HG03520 (cell line): ENCODE measurements around the gene GDF3.
"Not testable (repeated sequence)": the region's sequence is repeated elsewhere in the genome, so short reads cannot be mapped to it uniquely, and the experiment has no call there.

Source experiments
- ATAC-seq: cut with Tn5 transposase; IDR thresholded peaks from one replicate; pipeline ENCODE4 v1.9.1; 2021; ENCODE audit warnings: mild to moderate bottlenecking, moderate library complexity; ENCODE audit not compliant: unreplicated experiment

GDF3 gene

GRCh38 chr12:7668171-7668570, 27.4 kb downstream of the GDF3 start:
- ATAC-seq, result no peak

DNA sequence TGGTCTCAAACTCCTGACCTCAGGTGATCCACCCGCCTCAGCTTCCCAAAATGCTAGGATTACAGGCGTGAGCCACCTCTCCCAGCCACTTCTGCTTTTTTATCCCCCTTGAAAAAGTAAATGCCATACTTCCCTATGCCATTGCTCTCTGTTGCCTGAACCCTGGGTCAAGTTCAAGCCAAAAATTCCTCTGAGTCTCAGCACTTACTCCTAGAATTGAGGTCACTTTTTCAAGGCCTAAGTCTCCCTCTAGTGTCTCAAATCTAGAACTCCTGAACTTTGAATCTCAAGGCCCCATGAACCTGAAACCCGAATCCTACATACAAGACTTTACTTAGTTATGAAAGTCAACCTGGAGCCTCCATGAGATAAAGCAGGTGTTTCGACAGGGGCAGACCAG, 28.4 kb downstream of the GDF3 start:
- no peak for ATAC-seq

DNA sequence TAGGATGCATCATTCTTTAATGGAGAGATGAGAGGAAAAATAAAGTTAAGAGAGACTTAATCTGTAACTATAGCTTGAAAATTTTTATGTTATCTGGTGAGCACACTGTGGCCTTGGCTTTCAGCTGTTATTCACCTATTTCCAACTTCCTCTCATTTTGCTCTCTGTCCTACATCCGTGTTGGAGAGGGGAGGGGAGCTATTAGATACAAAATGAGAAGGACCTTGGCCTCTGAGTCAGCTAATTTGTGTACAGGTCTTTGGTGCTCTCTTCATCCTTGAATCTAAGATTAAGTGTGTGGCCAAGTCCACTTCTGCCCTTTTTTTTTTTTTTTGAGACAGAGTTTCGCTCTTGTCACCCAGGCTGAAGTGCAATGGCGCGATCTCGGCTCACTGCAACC, 29.0 kb downstream of the GDF3 start:
- ATAC-seq, result no peak

DNA sequence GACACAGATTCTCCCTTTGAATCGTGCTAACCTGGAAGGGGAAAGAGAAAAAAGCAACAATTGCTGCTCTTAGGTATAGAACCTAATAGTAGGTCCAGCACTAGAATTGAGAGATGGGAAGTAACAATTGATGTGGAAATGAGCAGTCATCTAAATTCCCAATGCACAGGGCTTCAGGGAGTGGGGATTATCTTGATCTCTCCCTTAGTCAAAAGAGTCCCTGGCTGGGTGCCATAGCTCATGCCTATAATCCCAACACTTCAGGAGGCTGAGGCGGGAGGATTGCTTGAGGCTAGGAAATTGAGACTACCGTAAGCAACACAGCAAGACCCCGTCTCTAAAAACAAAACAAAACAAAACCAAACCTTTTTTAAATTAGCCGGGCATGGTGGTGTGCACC, 33.8 kb downstream of the GDF3 start:
- no peak for ATAC-seq

DNA sequence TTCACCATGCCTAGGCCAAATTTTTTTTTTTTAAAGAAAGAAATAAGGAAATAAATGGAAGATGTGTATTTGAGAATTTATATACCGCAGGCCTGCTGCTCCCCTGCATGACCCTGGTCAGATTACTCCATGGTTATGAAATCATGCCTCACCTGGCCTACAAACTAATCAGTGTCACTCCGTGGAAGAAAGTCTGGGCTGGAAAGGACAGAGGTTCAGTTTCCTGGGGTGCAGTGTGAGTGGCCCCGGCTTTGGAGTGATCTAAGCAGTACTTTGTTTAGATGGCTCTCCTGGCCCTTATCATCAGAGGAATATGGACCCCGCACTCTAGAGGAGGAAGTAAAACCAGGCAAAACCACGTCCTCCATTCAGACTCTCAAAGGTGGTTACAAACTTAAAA, 39.5 kb downstream of the GDF3 start:
- no peak for ATAC-seq

- ATAC-seq, result no peak
Observed at GRCh38 chr12:7650091-7650490, 45.5 kb downstream of the GDF3 start.

- no peak for ATAC-seq
Observed at GRCh38 chr12:7647071-7647470, 48.5 kb downstream of the GDF3 start.

DNA sequence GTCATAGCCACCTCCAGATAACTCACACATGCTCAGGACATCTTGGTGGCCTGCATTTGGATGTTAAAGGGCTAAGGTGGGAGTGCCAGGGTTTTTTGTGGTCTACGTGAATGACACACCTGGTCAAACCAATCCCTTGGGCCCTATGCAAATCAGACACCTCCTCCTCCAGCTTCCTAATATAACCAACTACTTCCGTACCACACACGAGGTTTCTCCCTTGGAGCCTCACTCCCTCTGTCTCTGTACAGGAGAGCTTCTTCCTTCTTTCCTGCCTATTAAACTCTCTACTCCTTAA, 49.4 kb downstream of the GDF3 start:
- ATAC-seq, result no peak

DNA sequence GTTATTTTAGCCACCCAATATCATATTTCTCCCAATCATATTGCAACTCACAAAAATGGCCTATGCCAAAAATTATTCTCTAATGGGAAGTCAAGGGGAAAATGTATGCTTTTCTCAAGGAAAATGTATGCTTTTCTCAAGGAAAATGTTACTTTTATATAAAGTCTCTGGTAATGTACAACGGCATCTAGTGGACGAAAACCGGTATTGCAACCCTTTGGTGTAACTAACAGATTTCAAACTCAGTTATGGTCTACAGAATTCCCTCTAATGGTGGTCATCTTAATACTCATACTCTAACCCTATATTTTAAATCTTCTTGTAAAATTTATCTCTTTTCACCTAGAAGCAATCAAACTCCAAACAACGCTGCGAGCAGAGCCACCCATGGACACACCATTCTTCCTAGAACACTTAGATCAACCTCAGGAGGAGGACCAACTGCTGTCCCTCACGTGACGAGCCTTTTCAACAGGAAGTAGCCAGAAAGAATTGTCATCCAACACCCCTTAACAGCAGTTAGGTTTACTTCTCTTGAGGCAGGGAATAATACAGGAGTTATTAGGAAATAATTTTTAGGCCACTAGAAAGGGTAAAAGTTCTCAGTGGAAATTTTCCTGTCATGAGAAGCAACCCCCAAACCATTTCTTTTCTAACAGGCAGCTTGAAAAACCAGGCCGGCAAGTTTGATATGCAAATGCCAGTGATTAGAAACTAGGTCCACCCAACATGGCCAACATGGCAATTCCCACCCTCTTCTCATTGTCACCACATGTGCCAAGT, 50.0 kb downstream of the GDF3 start:
- no peak for ATAC-seq

GRCh38 chr12:7642876-7643309, 52.7 kb downstream of the GDF3 start:
- ATAC-seq, result no peak

GRCh38 chr12:7642287-7642686, 53.3 kb downstream of the GDF3 start:
- no peak for ATAC-seq

DNA sequence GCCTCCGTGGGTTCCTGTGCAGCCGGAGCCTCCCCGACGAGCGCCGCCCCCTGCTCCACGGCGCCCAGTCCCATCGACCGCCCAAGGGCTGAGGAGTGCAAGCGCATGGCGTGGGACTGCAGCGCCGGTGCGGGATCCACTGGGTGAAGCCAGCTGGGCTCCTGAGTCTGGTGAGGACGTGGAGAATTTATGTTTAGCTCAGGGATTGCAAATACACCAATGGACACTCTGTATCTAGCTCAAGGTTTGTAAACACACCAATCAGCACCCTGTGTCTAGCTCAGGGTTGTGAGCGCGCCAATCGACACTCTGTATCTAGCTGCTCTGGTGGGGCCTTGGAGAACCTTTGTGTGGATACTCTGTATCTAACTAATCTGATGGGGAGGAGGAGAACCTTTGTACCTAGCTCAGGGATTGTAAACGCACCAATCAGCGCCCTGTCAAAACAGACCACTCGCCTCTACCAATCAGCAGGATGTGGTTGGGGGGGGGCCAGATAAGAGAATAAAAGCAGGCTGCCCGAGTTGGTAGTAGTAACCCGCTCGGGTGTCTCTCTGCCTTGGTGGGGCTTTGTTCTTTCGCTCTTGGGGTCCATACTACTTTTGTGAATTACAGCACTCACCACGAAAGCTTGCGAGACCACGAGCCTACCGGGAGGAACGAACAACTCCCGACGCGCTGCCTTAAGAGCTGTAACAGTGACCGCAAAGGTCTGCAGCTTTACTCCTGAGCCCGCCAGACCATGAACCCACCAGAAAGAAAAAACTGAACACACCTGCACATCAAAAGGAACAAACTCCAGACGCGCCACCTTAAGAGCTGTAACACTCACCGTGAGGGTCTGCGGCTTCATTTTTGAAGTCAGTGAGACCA, 55.2 kb downstream of the GDF3 start:
- not testable (repeated sequence) for ATAC-seq
